Left lung (tissue), 10 donors: ENCODE results near the gene ZMYM4. TPM values are rescaled to one million over a fixed set of nuclear protein-coding genes. Genes with fewer than 3 reads are reported as not detected.

ENCODE experiments used
- ATAC-seq: fragments of 200-7000 bp; cut with Tn5 transposase; one replicate; pipeline ENCODE4 v1.9.1; 2020; ENCODE audit warnings: moderate library complexity
- DNase-seq, 4 donors: peaks; one replicate each; pipeline ENCODE4 v3.0.0-alpha.2; 2013 to 2020
- H3K27ac ChIP-seq, 2 donors: fragments of 200-600 bp; sonication (generic) in 1 of 2; one replicate each; pipeline versions ENCODE4 v1.5.0 to v1.8.0; 2020 to 2021
- H3K27me3 ChIP-seq, 2 donors: fragments of 200-600 bp; sonication (generic) in 1 of 2; one replicate each; pipeline versions ENCODE4 v1.5.0 to v1.8.0; 2020 to 2021
- H3K36me3 ChIP-seq, 2 donors: fragments of 200-600 bp; sonication (generic) in 1 of 2; one replicate each; pipeline versions ENCODE4 v1.5.0 to v1.8.0; 2020 to 2021
- H3K4me1 ChIP-seq, 2 donors: fragments of 200-600 bp; one replicate each; pipeline ENCODE4 v1.8.0; 2021
- H3K4me3 ChIP-seq, 2 donors: fragments of 200-600 bp; sonication (generic) in 1 of 2; one replicate each; pipeline versions ENCODE4 v1.5.0 to v1.8.0; 2020 to 2021; ENCODE audit warnings: mild to moderate bottlenecking in 1 of 2
- H3K9me3 ChIP-seq, 2 donors: fragments of 200-600 bp; sonication (generic) in 1 of 2; one replicate each; pipeline versions ENCODE4 v1.5.0 to v1.8.0; 2020 to 2021
- CTCF ChIP-seq, 2 donors: fragments of 200-600 bp; sonication (generic) in 1 of 2; IDR thresholded peaks; one replicate each; pipeline versions ENCODE4 v1.5.0 to v1.8.0; 2021; ENCODE audit warnings: antibody characterized with exemption in 2 of 2
- intact Hi-C, 2 donors: fragments of 100-400 bp; cut with DNase I; formaldehyde crosslinking; loops; one replicate each; pipeline versions ENCODE4 v1.11.2 to v1.14.2; 2022
- polyA plus RNA-seq, 6 donors: library from polyadenylated mRNA; unstranded; fragments of 120-200 nt; gene quantifications; one replicate each; pipeline ENCODE4 v1.2.1, GENCODE V29; 2013; ENCODE audit not compliant: insufficient read length in 6 of 6
- total RNA-seq, 2 donors: library from RNA; stranded (reverse); fragmentation: NEBNext Ultra II Directional; extraction: Animal tissue kit (Norgen Biotek cat#: 25700); gene quantifications; one replicate each; pipeline ENCODE4 v1.2.1, GENCODE V29; 2021
- donor health status: DM: no; HTN: yes; CAD: no.
- donor health status: DM: no; HTN: no; CAD: no.

Gene ZMYM4
- total and polyA plus RNA-seq, 8 donors: 47.7 to 75.4 (median 68.3) TPM

GRCh38 chr1:35290452-35290851 lies 21.9 kb downstream of the ZMYM4 start:
- Histone ChIP-seq H3K4me3 (no peak overlapping the region), H3K36me3 (peaks cover 0 to 19% of the 10 kb centered on the region in 2 donors), H3K9me3 (no peaks in the 10 kb centered on the region), H3K27me3 (no peaks in the 10 kb centered on the region), H3K4me1 (peaks cover 6 to 27% of the 10 kb centered on the region in 2 donors), H3K27ac (no peak overlapping the region)
- no peak for DNase-seq
- no peak for TF ChIP-seq CTCF (IDR thresholded peaks at IDR 0.05)
- intact Hi-C loops: loop anchor here in 1 of 2 donors (10.0 kb wide), 1 partner anchor 86 kb away; no protein-coding TSS in a partner anchor
- no peak for ATAC-seq

DNA sequence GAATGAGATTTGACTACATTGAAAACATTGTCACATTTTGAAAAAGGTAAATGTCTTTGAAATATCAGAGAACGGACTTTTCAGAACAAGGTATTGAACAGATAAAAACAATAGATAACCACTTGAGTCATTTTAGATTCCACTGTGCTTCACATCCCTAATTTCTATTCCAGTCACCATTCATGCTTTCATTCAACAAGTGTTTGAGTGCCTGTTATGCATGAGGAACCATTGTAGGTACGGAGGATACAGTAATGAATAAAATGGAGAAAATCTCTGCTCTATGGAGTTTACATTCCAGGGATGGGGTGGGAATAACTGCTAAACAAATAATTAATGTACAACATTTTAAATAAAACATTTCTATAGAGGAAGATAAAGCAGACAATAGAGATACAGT lies 26.3 kb downstream of the ZMYM4 start:
- DNase-seq (no peak), ATAC-seq (no peak)
- Histone ChIP-seq H3K9me3 (no peaks in the 10 kb centered on the region), H3K4me3 (no peak overlapping the region), H3K36me3 (peaks cover 0 to 19% of the 10 kb centered on the region in 2 donors), H3K27me3 (no peaks in the 10 kb centered on the region), H3K4me1 (peaks cover 6% of the 10 kb centered on the region in 2 donors), H3K27ac (no peak overlapping the region)
- intact Hi-C loops: loop anchor here in 1 of 2 donors (10.0 kb wide), 1 partner anchor 90 kb away; no protein-coding TSS in a partner anchor
- no peak for TF ChIP-seq CTCF (IDR thresholded peaks at IDR 0.05)

- Histone ChIP-seq H3K27ac (no peak overlapping the region), H3K36me3 (peaks cover 0 to 10% of the 10 kb centered on the region in 2 donors), H3K4me3 (no peak overlapping the region), H3K4me1 (peaks cover 0 to 6% of the 10 kb centered on the region in 2 donors), H3K27me3 (no peaks in the 10 kb centered on the region), H3K9me3 (no peaks in the 10 kb centered on the region)
- intact Hi-C loops: loop anchor here in 1 of 2 donors (10.0 kb wide), 1 partner anchor 93 kb away; no protein-coding TSS in a partner anchor
- no peak for TF ChIP-seq CTCF (IDR thresholded peaks at IDR 0.05)
- DNase-seq (no peak), ATAC-seq (no peak)
Measured at GRCh38 chr1:35297886-35298285, 29.4 kb downstream of the ZMYM4 start.

GRCh38 chr1:35298464-35298863 lies 30.0 kb downstream of the ZMYM4 start:
- H3K27me3 ChIP-seq: no peaks in the 10 kb centered on the region
- H3K4me1 ChIP-seq: peaks cover 0 to 6% of the 10 kb centered on the region in 2 donors
- intact Hi-C loops: loop anchor here in 1 of 2 donors (10.0 kb wide), 1 partner anchor 94 kb away; no protein-coding TSS in a partner anchor
- ATAC-seq: peak; percentile 88
- no peak overlapping the region for H3K27ac ChIP-seq
- peak in 2 of 4 donors; percentile 17 to 47 for DNase-seq
- no peaks in the 10 kb centered on the region for H3K9me3 ChIP-seq
- peak in 1 of 2 donors; percentile 28 for TF ChIP-seq CTCF (IDR thresholded peaks at IDR 0.05)
- no peak overlapping the region for H3K4me3 ChIP-seq
- peaks cover 0 to 5% of the 10 kb centered on the region in 2 donors for H3K36me3 ChIP-seq

- H3K9me3 ChIP-seq: no peaks in the 10 kb centered on the region
- no peak for DNase-seq
- peaks cover 0 to under 1% of the 10 kb centered on the region in 2 donors for H3K36me3 ChIP-seq
- H3K27ac ChIP-seq: no peak overlapping the region
- peaks cover 0 to 6% of the 10 kb centered on the region in 2 donors for H3K4me1 ChIP-seq
- no peaks in the 10 kb centered on the region for H3K27me3 ChIP-seq
- no peak overlapping the region for H3K4me3 ChIP-seq
- intact Hi-C loops: no loop called here
- no peak for TF ChIP-seq CTCF (IDR thresholded peaks at IDR 0.05)
- ATAC-seq: no peak
Measured at GRCh38 chr1:35300376-35300775, 31.9 kb downstream of the ZMYM4 start.
